ENCODE results near the gene SUFU. TPM values are rescaled to one million over a fixed set of nuclear protein-coding genes. Genes with fewer than 3 reads are reported as not detected.

The SUFU gene
- polyA plus RNA-seq, 1 experiment = 8.5 TPM

DNA sequence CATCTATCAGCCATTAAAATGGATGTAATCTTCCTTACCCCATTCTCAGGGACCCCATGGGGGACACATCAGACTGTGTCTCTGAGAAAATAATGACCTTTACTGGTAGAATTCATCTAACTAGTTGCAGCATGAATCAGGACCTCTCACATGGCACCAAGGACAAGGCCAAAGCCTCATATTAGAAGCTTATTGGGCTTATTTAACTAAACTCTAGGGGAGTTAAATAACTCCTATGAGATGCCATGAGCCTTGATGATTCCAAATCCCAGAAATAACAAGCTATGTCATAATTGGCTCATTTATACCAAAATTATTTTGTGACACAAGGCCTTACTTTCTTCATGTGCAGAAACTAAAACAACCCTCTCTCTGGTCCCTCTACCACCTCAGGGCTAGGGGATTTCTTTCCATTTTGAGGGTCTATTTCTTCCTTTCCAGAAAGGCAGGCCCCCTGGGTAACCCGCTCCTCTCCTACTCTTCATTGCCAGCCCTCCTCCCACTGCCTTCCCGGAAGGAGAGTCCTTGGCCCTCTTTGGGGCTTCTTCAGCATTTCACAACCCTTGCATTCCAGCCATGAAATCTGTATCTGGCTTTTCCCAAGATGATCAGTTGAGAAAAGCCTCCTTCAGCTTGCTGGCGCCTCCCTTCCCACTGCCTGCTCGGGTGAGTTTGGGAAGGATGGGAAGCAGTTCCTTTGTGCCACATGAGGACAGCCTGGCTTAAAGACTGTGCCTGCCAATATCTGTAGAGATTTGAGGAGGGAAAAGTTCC lies 98.7 kb downstream of the SUFU start:
- H3K27me3 ChIP-seq (ENCODE audit: control insufficient read depth, insufficient read depth, low read length) = no peaks in the 10 kb centered on the region
- TF ChIP-seq, protein P1, sequence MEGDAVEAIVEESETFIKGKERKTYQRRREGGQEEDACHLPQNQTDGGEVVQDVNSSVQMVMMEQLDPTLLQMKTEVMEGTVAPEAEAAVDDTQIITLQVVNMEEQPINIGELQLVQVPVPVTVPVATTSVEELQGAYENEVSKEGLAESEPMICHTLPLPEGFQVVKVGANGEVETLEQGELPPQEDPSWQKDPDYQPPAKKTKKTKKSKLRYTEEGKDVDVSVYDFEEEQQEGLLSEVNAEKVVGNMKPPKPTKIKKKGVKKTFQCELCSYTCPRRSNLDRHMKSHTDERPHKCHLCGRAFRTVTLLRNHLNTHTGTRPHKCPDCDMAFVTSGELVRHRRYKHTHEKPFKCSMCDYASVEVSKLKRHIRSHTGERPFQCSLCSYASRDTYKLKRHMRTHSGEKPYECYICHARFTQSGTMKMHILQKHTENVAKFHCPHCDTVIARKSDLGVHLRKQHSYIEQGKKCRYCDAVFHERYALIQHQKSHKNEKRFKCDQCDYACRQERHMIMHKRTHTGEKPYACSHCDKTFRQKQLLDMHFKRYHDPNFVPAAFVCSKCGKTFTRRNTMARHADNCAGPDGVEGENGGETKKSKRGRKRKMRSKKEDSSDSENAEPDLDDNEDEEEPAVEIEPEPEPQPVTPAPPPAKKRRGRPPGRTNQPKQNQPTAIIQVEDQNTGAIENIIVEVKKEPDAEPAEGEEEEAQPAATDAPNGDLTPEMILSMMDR (IDR thresholded peaks at IDR 0.05; ENCODE audit: insufficient read depth, low read depth, low read length) = no peak
- DNase-seq (ENCODE audit: low read depth) = no peak
- H3K36me3 ChIP-seq (ENCODE audit: control insufficient read depth, insufficient read depth, low read length) = peaks cover 9% of the 10 kb centered on the region
- ChIA-PET POLR2A (no interaction called here), CTCF (interaction anchor here (0.6 to 2.2 kb wide), 7 partner anchors 13 to 198 kb away, joined by 3 to 7 read pairs (median 3); partner anchors contain the start of gene SUFU)
- no peak overlapping the region for H3K4me3 ChIP-seq (ENCODE audit: low read depth, low read length)

DNA sequence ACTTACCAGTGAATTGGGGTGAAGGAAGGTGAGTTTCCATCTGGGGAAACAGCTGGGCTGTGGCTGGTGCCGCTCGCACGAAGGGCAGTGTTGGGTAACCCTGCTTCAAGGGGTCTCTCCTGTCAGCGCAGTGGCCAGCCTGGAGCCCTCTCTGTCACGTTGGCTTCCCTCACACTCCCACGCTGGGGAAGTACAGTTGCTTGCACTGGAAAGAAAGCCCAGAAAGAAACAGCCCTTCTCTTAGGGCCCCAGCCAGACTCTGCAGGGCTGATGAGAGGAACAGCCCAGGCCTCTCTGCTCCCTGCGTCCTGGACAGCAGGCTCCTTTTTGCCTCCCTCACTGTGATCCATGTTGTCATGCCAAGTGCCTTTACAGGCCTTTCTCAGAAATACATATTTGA lies 100.2 kb downstream of the SUFU start:
- DNase-seq (ENCODE audit: low read depth) = no peak
- Histone ChIP-seq H3K4me3 (ENCODE audit: low read depth, low read length) (no peak overlapping the region), H3K27me3 (ENCODE audit: control insufficient read depth, insufficient read depth, low read length) (no peaks in the 10 kb centered on the region), H3K36me3 (ENCODE audit: control insufficient read depth, insufficient read depth, low read length) (peaks cover 5% of the 10 kb centered on the region; the same call in 1 of the 2 replicates)
- POLR2A ChIA-PET = no interaction called here
- TF ChIP-seq, protein P1 (IDR thresholded peaks at IDR 0.05; ENCODE audit: insufficient read depth, low read depth, low read length) = no peak
- CTCF ChIA-PET = interaction anchor here (1.3 to 3.5 kb wide), 3 partner anchors 8 to 24 kb away, joined by 4 to 14 read pairs (median 5); no protein-coding TSS in a partner anchor

DNA sequence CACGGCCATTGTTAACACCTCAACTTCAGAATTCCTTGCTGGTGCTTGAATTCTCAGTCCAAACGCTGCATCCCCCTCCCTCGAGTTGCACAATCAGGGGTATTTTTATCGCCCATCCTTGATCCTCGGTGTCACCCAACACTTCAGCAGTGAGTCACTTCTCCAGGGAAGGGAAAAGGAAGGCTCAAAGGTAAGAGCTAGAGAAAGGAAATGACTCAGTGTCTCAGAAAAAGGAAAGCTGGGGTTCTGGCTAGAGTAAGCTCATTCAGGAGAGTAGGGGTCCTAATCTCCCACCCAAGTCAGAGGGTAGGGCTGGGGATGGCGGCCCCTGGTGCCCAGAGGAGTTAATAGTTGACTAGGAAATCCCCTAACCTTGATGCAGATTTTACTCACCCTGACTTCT lies 100.7 kb downstream of the SUFU start:
- ChIA-PET POLR2A (no interaction called here), CTCF (interaction anchor here (1.3 to 3.5 kb wide), 4 partner anchors 8 to 38 kb away, joined by 4 to 14 read pairs (median 4); no protein-coding TSS in a partner anchor)
- TF ChIP-seq, protein P1 (IDR thresholded peaks at IDR 0.05; ENCODE audit: insufficient read depth, low read depth, low read length) = no peak
- H3K27me3 ChIP-seq (ENCODE audit: control insufficient read depth, insufficient read depth, low read length) = no peaks in the 10 kb centered on the region
- H3K36me3 ChIP-seq (ENCODE audit: control insufficient read depth, insufficient read depth, low read length) = peaks cover 4% of the 10 kb centered on the region; the same call in 1 of the 2 replicates
- no peak for DNase-seq (ENCODE audit: low read depth)
- no peak overlapping the region for H3K4me3 ChIP-seq (ENCODE audit: low read depth, low read length)

DNA sequence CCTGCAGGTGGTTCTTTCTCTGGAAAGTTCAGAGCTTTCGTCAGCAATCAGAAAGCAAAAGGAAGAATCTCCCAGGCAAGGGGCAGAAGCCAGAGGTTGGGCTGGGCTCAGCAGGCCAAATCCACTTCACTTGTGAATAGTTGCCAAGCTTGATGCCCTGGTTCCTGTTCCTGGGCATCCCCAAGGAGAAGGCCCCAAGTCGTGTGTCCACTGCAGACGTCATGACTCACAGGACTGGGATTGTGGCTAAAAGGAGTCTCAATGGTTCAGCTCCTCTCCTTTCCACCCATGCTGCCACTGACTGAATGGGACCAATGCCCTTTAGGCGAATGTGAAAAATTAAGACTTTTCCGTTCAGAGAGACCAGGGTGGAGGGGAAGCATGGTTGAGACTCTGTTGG lies 101.9 kb downstream of the SUFU start:
- ChIA-PET POLR2A (interaction anchor here (0.6 kb wide), 1 partner anchor 155 kb away, joined by 3 read pairs; no protein-coding TSS in a partner anchor), CTCF (interaction anchor here (1.0 to 3.5 kb wide), 5 partner anchors 9 to 37 kb away, joined by 3 to 14 read pairs (median 4); no protein-coding TSS in a partner anchor)
- Histone ChIP-seq H3K4me3 (ENCODE audit: low read depth, low read length) (no peak overlapping the region), H3K36me3 (ENCODE audit: control insufficient read depth, insufficient read depth, low read length) (peaks cover 3% of the 10 kb centered on the region; the same call in 1 of the 2 replicates), H3K27me3 (ENCODE audit: control insufficient read depth, insufficient read depth, low read length) (no peaks in the 10 kb centered on the region)
- DNase-seq (ENCODE audit: low read depth) = no peak
- TF ChIP-seq, protein P1 (IDR thresholded peaks at IDR 0.05; ENCODE audit: insufficient read depth, low read depth, low read length) = no peak

DNA sequence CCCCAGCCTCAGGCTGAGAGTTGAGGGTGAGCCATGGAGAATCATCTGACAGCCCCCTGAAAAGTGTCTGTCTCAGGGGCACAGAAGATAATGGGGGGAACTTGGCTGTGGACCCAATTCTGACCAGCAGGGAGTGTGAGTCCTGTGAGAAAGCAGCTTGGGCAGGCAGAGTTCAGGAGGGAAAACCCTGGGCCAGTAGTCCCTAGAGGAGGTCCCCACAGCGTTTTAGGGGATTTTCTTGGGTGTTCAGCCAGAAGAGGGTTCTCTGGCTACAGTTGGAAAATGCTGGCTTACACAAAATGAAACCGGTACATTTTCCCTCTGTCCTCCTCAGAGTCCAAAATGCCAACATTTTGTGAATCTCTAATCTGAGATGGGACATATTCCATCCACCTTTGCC lies 104.7 kb downstream of the SUFU start:
- Histone ChIP-seq H3K36me3 (ENCODE audit: control insufficient read depth, insufficient read depth, low read length) (no peaks in the 10 kb centered on the region; the same call in none of the 2 replicates), H3K27me3 (ENCODE audit: control insufficient read depth, insufficient read depth, low read length) (no peaks in the 10 kb centered on the region), H3K4me3 (ENCODE audit: low read depth, low read length) (no peak overlapping the region)
- ChIA-PET CTCF (interaction anchor here (0.5 to 1.3 kb wide), 3 partner anchors 11 to 104 kb away, joined by 3 to 4 read pairs (median 3); no protein-coding TSS in a partner anchor), POLR2A (no interaction called here)
- TF ChIP-seq, protein P1 (IDR thresholded peaks at IDR 0.05; ENCODE audit: insufficient read depth, low read depth, low read length) = no peak
- no peak for DNase-seq (ENCODE audit: low read depth)

Measured in BJ (cell line).